Heart left ventricle (tissue), 16 donors: ENCODE data around the gene RNF40. TPM values are rescaled to one million over a fixed set of nuclear protein-coding genes. Genes with fewer than 3 reads are reported as not detected.

ENCODE experiments used
- ATAC-seq, 4 donors: fragments of 200-7000 bp; cut with Tn5 transposase; one replicate each; pipeline ENCODE4 v1.9.1; 2020 to 2022; ENCODE audit warnings: moderate library complexity in 4 of 4, mild to moderate bottlenecking in 3 of 4, moderate number of reproducible peaks in 1 of 4
- DNase-seq, 5 donors: peaks; one replicate each; pipeline ENCODE4 v3.0.0-alpha.2; 2020
- H3K27ac ChIP-seq, 12 donors: fragments of 200-600 bp; sonication (generic) in 4 of 12; one replicate each; pipeline versions ENCODE4 v1.5.0 to v1.8.0; 2016 to 2022; ENCODE audit warnings: mild to moderate bottlenecking in 2 of 12
- H3K27me3 ChIP-seq, 9 donors: fragments of 200-600 bp; sonication (generic) in 2 of 9; one replicate each; pipeline versions ENCODE4 v1.5.1 to v1.8.0; 2016 to 2022; ENCODE audit warnings: mild to moderate bottlenecking in 3 of 9
- H3K36me3 ChIP-seq, 9 donors: fragments of 200-600 bp; sonication (generic) in 2 of 9; one replicate each; pipeline versions ENCODE4 v1.5.0 to v1.8.0; 2018 to 2022; ENCODE audit warnings: mild to moderate bottlenecking in 2 of 9
- H3K4me1 ChIP-seq, 12 donors: fragments of 200-600 bp; sonication (generic) in 4 of 12; one replicate each; pipeline versions ENCODE4 v1.5.0 to v1.8.0; 2016 to 2022; ENCODE audit warnings: mild to moderate bottlenecking in 3 of 12
- H3K4me3 ChIP-seq, 12 donors: fragments of 200-600 bp; sonication (generic) in 4 of 12; one replicate each; pipeline versions ENCODE4 v1.5.0 to v1.8.0; 2017 to 2022; ENCODE audit warnings: mild to moderate bottlenecking in 9 of 12, moderate library complexity in 4 of 12
- H3K9me3 ChIP-seq, 12 donors: fragments of 200-600 bp; sonication (generic) in 4 of 12; one replicate each; pipeline versions ENCODE4 v1.5.0 to v1.8.0; 2016 to 2022; ENCODE audit warnings: mild to moderate bottlenecking in 1 of 12
- POLR2A ChIP-seq, 2 donors: fragments of 450-650 bp; IDR thresholded peaks; one replicate each; pipeline ENCODE4 v1.6.1; 2017; ENCODE audit warnings: antibody characterized with exemption in 2 of 2, mild to moderate bottlenecking in 2 of 2, moderate library complexity in 2 of 2
- WGBS, 4 donors: extraction: QIAGEN DNeasy Blood & Tissue Kit in 2 of 4; methylation state at CpG; one replicate each; pipeline versions ENCODE4 v1.1.5 to v1.1.7; 2013 to 2018; 5-methylcytosine and 5-hydroxymethylcytosine counted together
- intact Hi-C, 10 donors: fragments of 100-400 bp; cut with DNase I; formaldehyde crosslinking; loops; one replicate each; pipeline versions ENCODE4 v1.11.1 to v1.14.2; 2022
- polyA plus RNA-seq, 2 donors: library from polyadenylated mRNA; stranded (reverse); fragments of 200-250 nt; gene quantifications; one replicate each; pipeline ENCODE4 v1.2.3, GENCODE V29; 2013
- total RNA-seq, 9 donors: library from RNA; depleted of rRNA in 2 of 9; stranded (reverse); fragments of >200 nt in 2 of 9; fragmentation: NEBNext Ultra II Directional in 3 of 9; extraction: Animal tissue kit (Norgen Biotek cat#: 25700) in 3 of 9; gene quantifications; one replicate each; pipeline versions ENCODE4 v1.1.0 to v1.2.4, GENCODE V29; 2016 to 2023
- TF ChIP-seq, protein P1 (sequence below), 12 donors: fragments of 200-600 bp; sonication (generic) in 4 of 12; IDR thresholded peaks; one replicate each; pipeline versions ENCODE4 v1.5.0 to v1.8.0; 2018 to 2022; ENCODE audit warnings: antibody characterized with exemption in 12 of 12, mild to moderate bottlenecking in 5 of 12
- donor health status: ischemic (EF 13 %, LVEDD 7.1; RV severe dilation, severe dysfunction).
- donor health status: healthy with polysubstance abuse.
- donor health status: DM: no; HTN: yes; CAD: no.
- donor health status: DM: no; HTN: no; CAD: no.
- donor health status: ischemic (EF 25% LVEDD 6.9; RV normal size, moderate dysfunction).
- donor health status: ischemic (EF 25% LVEDD 5.7; RV mildly dilated, moderate dysfunction).
- donor health status: healthy.
- donor health status: DM: yes; HTN: yes; CAD: no.
- donor health status: ischemic (EF 35%, LVEDD 5.7; RV mildly dilated, moderate dysfunction).
- donor health status: nonischemic (EF 11% LVEDD 7.7; RV severe dilation, severe dysfunction).
- donor health status: DM: yes; HTN: yes; CAD: no.
- donor health status: PGD.
- donor health status: ischemic (EF 29% LVEDD 5.4; RV normal size, mild dysfunction).
- donor health status: nonischemic (EF 23%, LVEDD 6.1; RV moderate dilation, normal function).

Gene RNF40
- total and polyA plus RNA-seq, 11 donors: 29.3 to 66.9 (median 50.3) TPM

DNA sequence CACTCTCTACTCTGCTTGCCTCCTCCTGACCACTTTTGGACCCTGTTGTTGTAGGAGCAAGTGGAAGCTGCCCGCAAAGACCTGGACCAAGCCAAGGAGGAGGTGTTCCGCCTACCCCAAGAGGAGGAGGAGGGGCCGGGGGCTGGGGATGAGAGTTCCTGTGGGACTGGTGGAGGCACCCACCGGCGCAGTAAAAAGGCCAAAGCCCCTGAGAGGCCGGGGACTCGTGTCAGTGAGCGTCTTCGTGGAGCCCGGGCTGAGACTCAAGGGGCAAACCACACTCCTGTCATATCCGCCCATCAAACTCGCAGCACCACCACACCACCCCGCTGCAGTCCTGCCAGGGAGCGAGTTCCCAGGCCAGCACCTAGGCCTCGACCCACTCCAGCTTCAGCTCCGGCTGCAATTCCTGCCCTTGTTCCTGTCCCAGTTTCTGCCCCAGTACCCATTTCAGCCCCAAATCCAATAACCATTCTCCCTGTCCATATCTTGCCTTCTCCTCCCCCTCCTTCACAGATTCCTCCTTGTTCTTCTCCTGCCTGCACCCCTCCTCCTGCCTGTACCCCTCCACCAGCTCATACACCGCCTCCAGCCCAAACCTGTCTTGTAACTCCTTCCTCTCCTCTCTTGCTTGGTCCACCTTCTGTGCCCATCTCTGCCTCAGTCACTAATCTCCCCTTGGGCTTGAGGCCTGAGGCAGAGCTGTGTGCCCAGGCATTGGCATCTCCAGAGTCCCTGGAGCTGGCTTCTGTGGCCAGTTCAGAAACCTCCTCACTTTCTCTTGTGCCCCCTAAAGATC, 24.9 kb upstream of the RNF40 start:
- DNase-seq (no peak), ATAC-seq (no peak)
- Histone ChIP-seq H3K36me3 (peaks cover 0 to 89% (median 79%) of the 10 kb centered on the region in 9 donors), H3K27me3 (no peaks in the 10 kb centered on the region), H3K4me1 (peaks cover 0 to 26% (median 22%) of the 10 kb centered on the region in 12 donors), H3K27ac (no peak overlapping the region), H3K4me3 (no peak overlapping the region), H3K9me3 (no peaks in the 10 kb centered on the region)
- intact Hi-C loops: no loop called here
- WGBS, 4 donors: 90 to 96% (median 92%) methylated on average over 7 to 17 of the region's 17 CpGs
- TF ChIP-seq, protein P1, sequence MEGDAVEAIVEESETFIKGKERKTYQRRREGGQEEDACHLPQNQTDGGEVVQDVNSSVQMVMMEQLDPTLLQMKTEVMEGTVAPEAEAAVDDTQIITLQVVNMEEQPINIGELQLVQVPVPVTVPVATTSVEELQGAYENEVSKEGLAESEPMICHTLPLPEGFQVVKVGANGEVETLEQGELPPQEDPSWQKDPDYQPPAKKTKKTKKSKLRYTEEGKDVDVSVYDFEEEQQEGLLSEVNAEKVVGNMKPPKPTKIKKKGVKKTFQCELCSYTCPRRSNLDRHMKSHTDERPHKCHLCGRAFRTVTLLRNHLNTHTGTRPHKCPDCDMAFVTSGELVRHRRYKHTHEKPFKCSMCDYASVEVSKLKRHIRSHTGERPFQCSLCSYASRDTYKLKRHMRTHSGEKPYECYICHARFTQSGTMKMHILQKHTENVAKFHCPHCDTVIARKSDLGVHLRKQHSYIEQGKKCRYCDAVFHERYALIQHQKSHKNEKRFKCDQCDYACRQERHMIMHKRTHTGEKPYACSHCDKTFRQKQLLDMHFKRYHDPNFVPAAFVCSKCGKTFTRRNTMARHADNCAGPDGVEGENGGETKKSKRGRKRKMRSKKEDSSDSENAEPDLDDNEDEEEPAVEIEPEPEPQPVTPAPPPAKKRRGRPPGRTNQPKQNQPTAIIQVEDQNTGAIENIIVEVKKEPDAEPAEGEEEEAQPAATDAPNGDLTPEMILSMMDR (IDR thresholded peaks at IDR 0.05): no peak
- no peak for TF ChIP-seq POLR2A (IDR thresholded peaks at IDR 0.05)

DNA sequence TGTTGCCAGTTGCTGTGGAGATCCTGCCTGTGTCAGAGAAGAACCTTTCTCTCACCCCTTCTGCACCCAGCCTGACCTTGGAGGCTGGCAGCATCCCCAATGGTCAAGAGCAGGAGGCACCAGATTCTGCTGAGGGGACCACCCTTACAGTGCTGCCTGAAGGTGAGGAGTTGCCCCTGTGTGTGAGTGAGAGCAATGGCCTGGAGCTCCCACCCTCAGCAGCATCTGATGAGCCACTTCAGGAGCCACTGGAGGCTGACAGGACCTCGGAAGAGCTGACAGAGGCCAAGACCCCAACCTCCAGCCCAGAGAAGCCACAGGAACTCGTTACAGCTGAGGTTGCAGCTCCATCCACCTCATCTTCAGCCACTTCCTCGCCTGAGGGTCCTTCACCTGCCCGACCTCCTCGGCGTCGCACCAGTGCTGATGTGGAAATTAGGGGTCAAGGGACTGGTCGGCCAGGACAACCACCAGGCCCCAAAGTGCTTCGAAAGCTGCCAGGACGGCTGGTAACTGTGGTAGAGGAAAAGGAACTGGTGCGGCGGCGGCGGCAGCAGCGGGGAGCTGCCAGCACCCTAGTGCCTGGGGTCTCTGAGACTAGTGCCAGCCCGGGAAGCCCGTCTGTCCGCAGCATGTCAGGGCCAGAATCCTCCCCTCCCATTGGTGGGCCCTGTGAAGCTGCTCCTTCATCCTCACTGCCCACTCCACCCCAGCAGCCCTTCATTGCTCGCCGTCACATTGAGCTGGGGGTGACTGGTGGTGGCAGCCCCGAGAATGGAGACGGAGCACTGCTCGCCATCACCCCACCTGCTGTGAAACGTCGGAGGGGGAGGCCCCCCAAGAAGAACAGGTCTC, 24.1 kb upstream of the RNF40 start:
- H3K9me3 ChIP-seq: no peaks in the 10 kb centered on the region
- ATAC-seq (no peak), DNase-seq (no peak)
- no peak overlapping the region for H3K27ac ChIP-seq
- 92 to 95% (median 93%) methylated on average over 19 to 25 of the region's 25 CpGs for WGBS, 4 donors
- intact Hi-C loops: no loop called here
- H3K36me3 ChIP-seq: peaks cover 0 to 88% (median 74%) of the 10 kb centered on the region in 9 donors
- no peak for TF ChIP-seq POLR2A (IDR thresholded peaks at IDR 0.05)
- TF ChIP-seq, protein P1 (IDR thresholded peaks at IDR 0.05): no peak
- H3K4me3 ChIP-seq: no peak overlapping the region
- peaks cover 0 to 29% (median 22%) of the 10 kb centered on the region in 12 donors for H3K4me1 ChIP-seq
- H3K27me3 ChIP-seq: no peaks in the 10 kb centered on the region

DNA sequence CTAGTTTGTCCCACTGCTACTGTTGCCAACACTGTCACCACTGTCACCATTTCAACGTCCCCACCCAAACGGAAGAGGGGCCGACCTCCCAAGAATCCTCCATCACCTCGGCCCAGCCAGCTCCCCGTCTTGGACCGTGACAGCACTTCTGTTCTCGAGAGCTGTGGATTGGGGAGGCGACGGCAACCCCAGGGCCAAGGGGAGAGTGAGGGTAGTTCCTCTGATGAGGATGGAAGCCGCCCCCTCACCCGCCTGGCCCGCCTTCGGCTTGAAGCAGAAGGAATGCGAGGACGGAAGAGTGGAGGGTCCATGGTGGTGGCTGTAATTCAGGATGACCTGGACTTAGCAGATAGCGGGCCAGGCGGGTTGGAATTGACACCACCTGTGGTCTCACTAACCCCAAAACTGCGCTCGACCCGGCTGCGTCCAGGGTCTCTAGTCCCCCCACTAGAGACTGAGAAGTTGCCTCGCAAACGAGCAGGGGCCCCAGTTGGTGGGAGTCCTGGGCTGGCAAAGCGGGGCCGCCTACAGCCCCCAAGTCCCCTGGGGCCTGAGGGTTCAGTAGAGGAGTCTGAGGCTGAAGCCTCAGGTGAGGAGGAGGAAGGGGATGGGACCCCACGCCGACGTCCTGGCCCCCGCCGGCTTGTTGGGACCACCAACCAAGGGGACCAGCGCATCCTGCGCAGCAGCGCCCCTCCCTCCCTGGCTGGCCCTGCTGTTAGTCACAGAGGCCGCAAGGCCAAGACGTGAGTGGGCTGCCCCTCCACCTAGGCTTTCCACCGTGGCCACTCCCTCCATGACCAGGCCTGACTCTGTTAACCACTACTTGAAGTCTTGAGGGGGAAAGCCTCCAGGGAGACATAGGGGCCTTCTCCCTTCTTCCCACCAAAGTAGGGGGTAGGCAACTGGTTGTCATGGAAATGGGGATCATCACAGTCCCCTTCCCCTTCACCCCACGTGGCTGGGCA, 22.9 kb upstream of the RNF40 start:
- DNase-seq: peak in 1 of 5 donors; percentile 25
- TF ChIP-seq, protein P1 (IDR thresholded peaks at IDR 0.05): no peak
- intact Hi-C loops: no loop called here
- H3K4me1 ChIP-seq: peaks cover 0 to 33% (median 22%) of the 10 kb centered on the region in 12 donors
- 88 to 91% (median 89%) methylated on average over 23 to 37 of the region's 37 CpGs for WGBS, 4 donors
- ATAC-seq: no peak
- no peak overlapping the region for H3K4me3 ChIP-seq
- peak overlapping the region in 1 of 12 donors; percentile 20 for H3K27ac ChIP-seq
- H3K27me3 ChIP-seq: no peaks in the 10 kb centered on the region
- no peaks in the 10 kb centered on the region for H3K9me3 ChIP-seq
- H3K36me3 ChIP-seq: peaks cover 0 to 86% (median 64%) of the 10 kb centered on the region in 9 donors
